Hematopoietic multipotent progenitor cell treated with erythropoietin and hydrocortisone succinate and interleukin-3 and kit ligand, for 4 days (in vitro differentiated cells): ENCODE measurements around the gene SLC25A41.
A peak's percentile ranks its signal among the peaks of the same experiment; 100 is the strongest.

ENCODE experiments used
- DNase-seq: peaks from one replicate; pipeline ENCODE4 v3.0.0-alpha.2; 2015

Gene SLC25A41

GRCh38 chr19:6425732-6426620, 7.6 kb downstream of the SLC25A41 start:
- peak; percentile 56 for DNase-seq

DNA sequence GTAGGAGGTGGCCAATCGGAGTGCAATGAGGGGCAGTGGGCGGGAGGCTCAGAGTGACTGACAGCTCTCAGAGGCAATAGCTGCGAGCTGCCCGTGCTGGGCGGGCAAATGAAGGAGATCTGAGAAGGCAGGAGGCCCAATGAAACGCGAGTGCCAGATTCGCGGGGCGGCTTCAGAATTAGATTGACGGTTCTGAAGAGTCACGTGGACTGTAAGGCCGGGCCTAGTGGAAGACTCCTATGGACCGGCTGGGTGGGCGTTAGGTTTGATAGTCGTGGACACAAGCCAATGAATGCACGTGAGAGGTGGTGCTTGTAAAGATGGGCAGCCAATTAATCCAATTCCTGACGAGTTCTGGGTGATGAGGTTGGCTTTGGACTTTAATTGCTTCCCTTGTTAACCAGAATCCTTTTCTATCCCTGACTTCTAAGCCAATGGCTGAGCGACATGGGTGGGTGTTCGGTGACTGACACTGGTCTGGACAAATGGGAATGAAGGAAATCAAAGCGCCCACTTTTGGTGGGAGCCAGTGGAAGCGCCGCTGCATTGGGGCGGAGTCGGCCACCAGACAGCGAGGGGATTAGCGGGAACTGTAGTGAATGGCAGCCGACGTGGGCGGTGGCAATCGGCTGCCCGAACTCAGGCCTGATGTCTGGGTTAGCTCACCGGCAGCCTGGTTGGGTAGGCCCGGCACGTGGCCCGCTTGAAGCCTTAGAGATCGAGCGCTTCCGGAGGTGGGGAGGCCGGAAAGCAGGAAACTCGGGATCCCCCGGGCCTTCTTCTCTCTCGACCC, 8.4 kb downstream of the SLC25A41 start:
- DNase-seq, result peak; percentile 100

DNA sequence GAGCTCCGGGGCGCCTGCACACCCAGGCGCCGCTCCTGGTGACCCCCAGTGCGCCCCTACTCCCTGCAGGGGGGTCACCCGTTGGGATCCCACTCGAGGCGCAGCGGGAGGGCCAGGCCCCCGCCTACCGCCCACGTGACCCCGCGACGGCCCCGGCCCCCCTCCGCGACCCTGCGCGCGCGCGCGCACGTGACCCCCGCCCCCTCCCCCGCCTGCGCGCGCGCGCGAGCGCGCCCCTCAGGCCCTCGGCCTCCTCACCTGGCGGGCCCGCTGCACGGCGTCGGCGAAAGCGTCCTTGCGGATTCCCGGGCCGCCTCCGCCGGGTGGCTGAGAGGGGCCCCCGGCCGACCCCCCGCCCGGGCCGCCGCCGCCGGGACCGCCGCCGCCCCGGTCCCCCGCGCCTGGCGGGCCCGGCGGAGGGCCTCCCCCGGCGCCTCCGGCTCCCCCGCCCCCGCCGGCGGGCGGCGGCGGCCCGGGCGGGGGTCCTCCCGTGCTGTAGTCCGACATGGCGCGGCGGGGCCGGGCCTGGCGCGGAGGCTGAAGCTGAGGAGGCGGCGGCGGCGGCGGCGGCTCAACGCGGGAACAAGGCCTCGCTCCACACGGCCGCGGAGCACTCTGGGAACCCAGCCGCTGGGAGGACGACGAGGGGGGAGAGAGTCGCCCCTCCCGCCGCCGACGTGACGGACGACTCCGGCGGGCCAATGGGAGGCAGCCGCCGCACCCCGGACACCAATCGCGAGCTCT, 9.2 kb downstream of the SLC25A41 start, which contains the start of gene KHSRP:
Gene KHSRP, minus strand, starts transcription at position 617 of the 744 bp plus-strand sequence. Its CDS starts 110 bp downstream, at position 507.
- peak; percentile 55 for DNase-seq

DNA sequence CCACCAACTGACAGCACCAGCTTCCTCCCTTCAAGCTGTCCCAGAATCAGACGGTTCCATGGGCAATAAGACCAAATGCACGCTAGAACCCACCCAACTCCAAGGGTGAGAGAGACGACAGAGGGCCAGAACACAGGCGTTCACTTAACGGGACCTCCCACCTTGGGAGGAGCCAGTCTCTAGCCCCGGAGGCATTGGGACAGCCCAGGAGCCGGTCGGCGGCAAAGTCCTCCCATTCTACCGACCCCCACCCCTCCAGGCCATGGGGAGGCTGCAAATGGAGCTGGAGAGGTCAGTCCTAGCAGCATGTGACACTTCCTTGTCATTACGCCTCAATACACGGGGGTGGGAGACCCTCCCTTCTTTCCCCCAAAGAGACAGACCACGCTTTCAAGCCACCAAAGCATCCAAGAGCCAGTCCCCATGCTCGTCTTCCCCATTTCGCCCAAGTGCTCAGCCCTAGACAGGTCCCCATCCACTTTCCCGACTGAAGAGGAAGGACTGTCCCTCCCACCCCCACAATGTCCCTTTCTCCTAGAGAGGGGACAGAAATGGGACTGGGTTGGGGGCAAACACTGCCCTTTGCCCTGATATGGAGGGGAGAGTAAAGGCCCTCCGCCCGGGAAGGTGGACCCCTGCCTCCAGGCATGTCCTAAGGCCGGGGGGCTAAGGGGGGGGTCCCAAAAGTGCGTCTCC, 9.9 kb downstream of the SLC25A41 start:
- DNase-seq, result peak; percentile 83

DNA sequence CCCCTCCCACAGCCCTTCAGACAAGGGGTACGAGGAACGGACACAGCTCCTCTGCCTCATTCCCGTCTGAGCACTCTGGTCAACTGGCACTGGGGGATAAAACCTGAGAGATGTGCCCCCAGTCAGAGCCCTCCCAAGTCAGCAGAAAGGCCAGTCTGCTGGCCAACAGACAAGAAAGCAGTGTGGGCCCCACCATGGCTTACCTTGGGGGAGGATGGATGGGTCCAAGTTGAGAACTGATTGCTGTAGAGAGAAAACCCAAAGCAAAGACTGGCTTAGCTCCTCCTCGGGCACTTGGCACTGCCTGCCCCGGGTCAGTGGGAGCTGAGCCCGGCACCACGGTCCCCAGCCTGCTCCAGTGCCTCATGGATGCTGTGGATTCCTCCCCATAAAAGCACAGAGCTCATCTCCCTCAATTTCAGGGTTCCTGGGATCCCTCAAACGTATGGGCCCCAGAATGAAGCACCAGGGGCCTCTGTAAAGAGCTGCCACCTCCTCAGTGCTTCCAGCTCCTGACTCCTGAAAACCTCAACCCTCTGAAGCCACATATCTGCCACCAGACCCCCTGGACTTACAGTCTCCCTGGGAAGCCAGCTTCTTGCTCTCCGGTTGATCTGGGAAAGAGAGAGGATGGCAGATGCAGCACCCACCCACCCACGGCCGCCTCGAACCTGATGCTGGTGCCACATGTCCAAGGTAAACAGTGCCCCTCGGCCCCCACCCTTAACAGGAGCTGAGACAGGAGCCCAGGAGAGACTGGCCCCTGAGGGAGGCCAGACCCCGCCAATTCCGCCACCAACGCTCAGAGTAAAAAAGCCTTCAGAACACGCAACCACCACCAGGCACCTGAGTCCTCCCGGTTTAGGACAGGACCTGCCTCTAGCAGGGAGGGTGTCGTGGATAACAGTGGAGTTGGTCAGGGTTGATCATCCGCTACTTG, 12.2 kb downstream of the SLC25A41 start:
- DNase-seq, result no peak

DNA sequence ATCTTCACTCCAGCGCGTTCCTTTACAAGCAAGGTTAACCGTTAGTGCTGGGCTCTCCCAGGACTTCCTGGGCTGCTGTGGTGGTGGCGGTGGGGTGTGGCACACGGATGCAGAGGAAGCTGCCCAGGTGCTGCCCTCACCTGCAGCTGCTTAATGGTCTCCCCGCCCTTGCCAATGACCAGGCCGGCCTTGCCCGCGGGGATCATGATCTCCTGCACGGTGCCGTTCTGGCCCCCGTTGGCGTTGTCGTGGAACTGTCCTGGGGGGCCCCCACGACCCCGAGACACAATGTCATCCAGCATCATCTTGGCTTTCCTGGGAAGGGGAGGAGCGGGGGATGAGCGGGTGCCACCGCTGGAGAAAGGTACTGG, 15.0 kb downstream of the SLC25A41 start:
- no peak for DNase-seq

DNA sequence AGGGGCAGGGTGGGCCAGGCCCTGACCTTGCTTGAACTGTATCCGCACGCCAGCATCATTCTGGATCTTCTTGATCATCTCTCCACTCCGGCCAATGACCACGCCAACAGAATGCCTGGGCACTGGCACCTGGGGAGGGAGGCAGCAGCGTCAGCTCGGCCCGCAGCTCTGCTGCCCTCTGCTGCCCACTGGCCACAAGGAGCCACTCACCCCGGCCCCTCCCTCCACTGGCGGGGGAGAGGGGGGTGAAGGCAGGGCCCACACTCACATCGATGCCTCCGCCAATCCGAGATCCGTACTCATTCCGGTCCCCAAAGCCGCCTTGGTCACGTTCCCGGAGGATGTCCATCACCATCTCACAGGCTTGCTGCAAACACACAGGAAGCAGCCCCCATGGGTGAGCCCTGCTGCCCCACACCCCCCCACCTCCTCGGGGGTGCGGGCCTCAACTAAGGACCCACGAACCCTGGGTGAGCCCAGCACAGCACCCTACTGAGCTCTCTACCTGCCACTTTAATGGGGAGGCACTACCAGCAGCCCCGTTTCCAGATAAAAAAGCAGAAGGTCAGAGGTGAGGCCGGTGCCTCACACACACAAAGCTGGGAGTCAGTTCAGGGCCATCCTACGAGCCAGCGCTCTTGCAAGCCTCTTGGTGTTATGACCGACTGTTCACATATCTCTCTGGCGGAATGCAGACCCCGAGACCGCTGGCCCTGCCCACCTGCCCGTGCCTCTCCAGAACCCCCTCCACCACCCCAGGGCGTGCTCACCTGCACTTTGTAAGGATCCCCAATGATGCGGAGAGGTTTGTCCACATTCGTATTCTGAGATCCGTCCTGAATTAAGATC, 15.6 kb downstream of the SLC25A41 start:
- no peak for DNase-seq

DNA sequence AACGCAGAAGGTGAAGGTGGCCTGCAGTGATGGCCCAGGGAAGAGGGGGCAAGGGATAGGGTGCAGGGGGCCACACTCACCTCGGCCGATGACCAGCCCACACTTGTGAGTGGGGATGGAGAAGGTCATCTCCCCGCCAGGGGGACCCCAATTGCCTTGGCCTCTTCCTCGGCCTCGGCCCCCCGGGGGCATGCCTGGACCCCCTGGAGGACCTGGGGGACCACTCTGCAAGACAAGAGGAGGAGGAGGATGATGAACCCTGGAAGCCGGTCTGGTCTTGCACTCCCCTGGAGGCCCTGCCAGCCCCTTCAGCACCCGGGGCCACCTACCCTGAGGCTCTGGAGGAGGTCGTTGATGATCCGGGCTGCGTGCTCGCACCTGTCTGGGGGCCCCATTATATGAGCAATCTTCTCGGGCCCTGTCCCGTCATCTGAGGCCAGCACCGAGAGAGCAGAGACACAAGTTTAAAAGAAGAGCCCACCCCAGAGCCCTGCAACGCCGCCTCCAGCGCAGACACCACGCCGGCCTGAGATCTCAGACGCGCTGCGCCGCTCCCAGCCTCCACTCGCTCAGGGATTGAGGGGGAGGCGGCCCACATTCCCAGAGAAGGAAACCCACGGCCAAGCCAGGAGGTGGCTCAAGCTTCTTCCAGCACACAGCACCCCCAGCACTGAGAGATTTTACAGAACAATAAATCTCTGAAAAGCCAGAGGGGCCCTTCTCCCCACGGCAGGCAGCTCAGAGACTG, 16.7 kb downstream of the SLC25A41 start:
- no peak for DNase-seq

DNA sequence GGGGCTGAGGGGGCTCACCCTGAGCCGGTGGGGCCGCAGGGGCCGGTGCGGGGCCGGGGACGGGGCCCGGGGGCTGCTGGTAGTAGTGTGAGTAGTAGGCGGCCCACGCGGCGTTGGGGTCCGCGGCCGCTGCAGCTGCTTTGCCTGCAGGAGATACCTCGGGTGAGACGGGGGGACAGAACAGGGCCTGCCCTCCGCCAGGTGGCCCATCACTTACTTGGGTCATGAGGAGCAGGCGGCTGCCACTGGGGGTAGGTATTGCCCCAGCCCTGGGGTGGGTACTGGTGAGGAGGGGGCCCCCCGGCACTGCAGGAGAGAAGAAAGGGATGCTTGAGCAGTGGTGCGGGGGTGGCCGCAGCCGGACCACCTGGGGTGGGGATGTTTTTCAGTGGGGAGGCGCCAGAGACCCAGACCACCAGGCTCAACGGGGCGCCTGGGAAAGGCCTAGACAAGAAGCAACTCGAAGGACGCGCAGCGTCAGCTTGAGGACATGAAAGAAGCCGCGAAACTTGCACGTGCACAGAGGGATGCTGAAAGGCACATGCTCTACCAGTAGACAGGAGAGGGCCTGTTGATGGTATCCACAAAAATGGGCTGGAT, 17.9 kb downstream of the SLC25A41 start:
- no peak for DNase-seq

GRCh38 chr19:6414793-6415590, 18.6 kb downstream of the SLC25A41 start:
- no peak for DNase-seq

GRCh38 chr19:6413721-6414643, 19.6 kb downstream of the SLC25A41 start:
- DNase-seq, result no peak

DNA sequence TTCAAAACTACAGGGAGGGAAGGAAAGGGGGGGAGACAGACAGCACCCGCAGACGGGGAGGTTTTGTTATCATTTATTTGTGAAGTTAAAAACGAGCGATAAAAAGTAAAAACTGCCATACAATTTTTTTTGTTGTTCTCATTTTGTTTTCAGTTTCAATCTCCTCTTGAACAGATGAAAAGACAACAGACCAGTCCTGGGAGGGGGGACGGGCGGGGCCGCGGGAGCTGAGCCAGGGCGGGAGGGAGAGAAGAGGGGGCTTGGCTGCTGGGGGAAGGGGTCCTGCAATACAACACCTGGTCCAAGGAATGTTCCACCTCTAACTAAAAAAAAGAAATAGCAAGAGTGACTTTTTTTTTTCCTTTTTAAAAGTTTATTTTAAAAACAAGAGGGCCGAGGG, 20.3 kb downstream of the SLC25A41 start:
- no peak for DNase-seq

DNA sequence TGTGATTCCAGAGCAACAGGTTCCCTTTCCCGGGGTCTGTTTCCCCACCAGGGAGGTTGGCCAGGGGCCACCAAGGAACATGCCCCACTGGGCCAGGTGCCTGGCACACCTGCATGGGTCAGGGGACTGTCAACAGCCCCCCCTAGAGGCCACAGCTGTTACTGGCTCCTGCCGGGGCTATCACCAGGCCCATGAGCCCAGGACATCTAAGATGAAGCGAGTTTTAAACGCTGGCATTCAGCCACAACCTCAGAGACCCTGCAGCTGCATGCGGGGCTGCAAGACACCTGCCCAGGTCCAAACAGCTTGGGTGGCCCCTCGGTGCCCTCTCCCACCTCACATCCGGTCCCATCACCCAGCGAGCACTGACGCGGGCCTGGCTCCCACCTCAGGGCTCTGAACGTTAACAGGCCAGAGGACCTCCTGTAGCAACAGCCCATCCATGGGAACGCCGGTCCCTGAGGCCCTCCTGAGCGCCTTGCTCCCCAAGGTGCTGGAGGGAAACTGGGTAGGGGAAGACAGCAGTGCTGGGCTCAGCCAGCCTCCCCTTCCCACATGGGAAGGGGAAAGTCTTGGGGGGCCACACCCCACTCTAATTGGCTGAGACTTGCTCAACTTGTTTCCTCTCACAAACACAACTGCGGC, 21.0 kb downstream of the SLC25A41 start:
- DNase-seq, result peak; percentile 52

- no peak for DNase-seq
These were observed 21.5 kb downstream of the SLC25A41 start for GRCh38 chr19:6412061-6412446.

GRCh38 chr19:6409346-6409745, 24.2 kb downstream of the SLC25A41 start:
- DNase-seq, result no peak

DNA sequence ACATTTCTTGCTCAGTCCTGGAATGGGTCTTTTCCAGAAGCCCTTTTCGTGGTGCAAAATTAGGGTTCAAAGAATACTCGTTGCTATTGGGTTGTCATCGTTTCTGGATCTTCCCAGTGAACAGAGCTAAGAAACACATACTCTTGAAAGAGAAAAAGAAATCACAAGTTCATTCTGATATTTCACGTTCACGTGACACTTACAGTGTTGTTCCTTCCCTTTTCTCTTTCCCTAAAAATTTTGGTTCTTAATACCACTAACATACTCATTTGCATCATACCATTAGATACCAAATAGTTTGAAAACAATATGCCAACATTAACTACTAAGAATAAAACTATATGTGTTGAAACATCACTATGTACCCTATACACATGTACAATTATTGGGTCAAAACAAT, 27.2 kb downstream of the SLC25A41 start:
- no peak for DNase-seq
